Tibial artery (tissue), 4 donors: ENCODE data around the gene ISL2.

Experiments
- DNase-seq, 2 donors: peaks; one replicate each; pipeline ENCODE4 v3.0.0-alpha.2; 2019
- H3K27ac ChIP-seq, 2 donors: fragments of 200-600 bp; sonication (generic) in 1 of 2; 1 replicate in 1 of 2; 2 replicates in 1 of 2; pipeline ENCODE4 v1.5.1; 2018 to 2019; ENCODE audit warnings: mild to moderate bottlenecking in 1 of 2
- H3K27me3 ChIP-seq, 2 donors: fragments of 200-600 bp; sonication (generic) in 1 of 2; one replicate each; pipeline versions ENCODE4 v1.5.1 to v1.6.0; 2016 to 2019
- H3K36me3 ChIP-seq, 3 donors: fragments of 200-600 bp; sonication (generic) in 2 of 3; one replicate each; pipeline ENCODE4 v1.5.1; 2016 to 2019; ENCODE audit warnings: mild to moderate bottlenecking in 2 of 3
- H3K4me1 ChIP-seq, 4 donors: fragments of 200-600 bp; sonication (generic) in 2 of 4; 1 replicate in 3 of 4; 2 replicates in 1 of 4; pipeline ENCODE4 v1.5.1; 2016 to 2019
- H3K4me3 ChIP-seq, 2 donors: fragments of 200-600 bp; sonication (generic) in 1 of 2; 1 replicate in 1 of 2; 2 replicates in 1 of 2; pipeline ENCODE4 v1.5.1; 2018 to 2019; ENCODE audit warnings: mild to moderate bottlenecking in 2 of 2
- H3K9me3 ChIP-seq, 3 donors: fragments of 200-600 bp; sonication (generic) in 1 of 3; one replicate each; pipeline ENCODE4 v1.5.1; 2016 to 2019
- CTCF ChIP-seq, 2 experiments: fragments of 200-600 bp in 1 of 2; fragments of 450-650 bp in 1 of 2; IDR thresholded peaks; one replicate each; pipeline ENCODE4 v1.5.1; 2017 to 2019; ENCODE audit warnings: antibody characterized with exemption in 2 of 2, mild to moderate bottlenecking in 1 of 2, moderate library complexity in 1 of 2
- intact Hi-C: fragments of 100-400 bp; cut with DNase I; formaldehyde crosslinking; loops from one replicate; pipeline ENCODE4 v1.15.0; 2023; ENCODE audit warnings: low total_unique reads

Gene ISL2

GRCh38 chr15:76353023-76353577 is 16.5 kb downstream of the ISL2 start:
- Histone ChIP-seq H3K36me3 (peaks cover 0 to 16% (median 6%) of the 10 kb centered on the region in 3 donors), H3K27me3 (peaks cover 0 to 9% of the 10 kb centered on the region in 2 donors), H3K27ac (no peak overlapping the region), H3K4me3 (no peak overlapping the region), H3K4me1 (no peaks in the 10 kb centered on the region), H3K9me3 (no peaks in the 10 kb centered on the region)
- DNase-seq = no peak
- intact Hi-C loops = no loop called here
- TF ChIP-seq CTCF (IDR thresholded peaks at IDR 0.05) = no peak

DNA sequence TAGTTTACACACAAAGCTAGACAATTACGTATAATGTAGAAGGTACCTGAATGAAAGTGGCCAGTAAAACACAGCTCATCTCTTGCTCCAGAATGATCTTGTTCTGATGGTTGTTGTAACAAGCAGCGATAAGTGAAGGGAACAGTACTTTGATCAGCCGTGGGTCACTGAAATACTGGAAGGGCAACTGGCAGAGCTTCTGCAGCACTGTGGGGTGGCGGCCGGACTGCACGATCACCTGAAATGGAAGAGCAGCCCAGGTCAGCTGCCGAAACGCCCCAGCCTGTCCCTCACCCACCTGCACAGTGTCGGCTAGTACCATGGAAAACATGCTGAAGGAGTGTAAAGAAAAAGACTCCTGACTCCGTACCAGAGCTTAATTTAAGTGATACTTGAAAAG is 17.3 kb downstream of the ISL2 start:
- H3K4me3 ChIP-seq = no peak overlapping the region
- H3K36me3 ChIP-seq = peaks cover 0 to 20% (median 6%) of the 10 kb centered on the region in 3 donors
- no peaks in the 10 kb centered on the region for H3K9me3 ChIP-seq
- peaks cover 0 to 2% of the 10 kb centered on the region in 2 donors for H3K27me3 ChIP-seq
- no peak for TF ChIP-seq CTCF (IDR thresholded peaks at IDR 0.05)
- intact Hi-C loops = no loop called here
- no peak overlapping the region for H3K27ac ChIP-seq
- no peaks in the 10 kb centered on the region for H3K4me1 ChIP-seq
- DNase-seq = no peak

DNA sequence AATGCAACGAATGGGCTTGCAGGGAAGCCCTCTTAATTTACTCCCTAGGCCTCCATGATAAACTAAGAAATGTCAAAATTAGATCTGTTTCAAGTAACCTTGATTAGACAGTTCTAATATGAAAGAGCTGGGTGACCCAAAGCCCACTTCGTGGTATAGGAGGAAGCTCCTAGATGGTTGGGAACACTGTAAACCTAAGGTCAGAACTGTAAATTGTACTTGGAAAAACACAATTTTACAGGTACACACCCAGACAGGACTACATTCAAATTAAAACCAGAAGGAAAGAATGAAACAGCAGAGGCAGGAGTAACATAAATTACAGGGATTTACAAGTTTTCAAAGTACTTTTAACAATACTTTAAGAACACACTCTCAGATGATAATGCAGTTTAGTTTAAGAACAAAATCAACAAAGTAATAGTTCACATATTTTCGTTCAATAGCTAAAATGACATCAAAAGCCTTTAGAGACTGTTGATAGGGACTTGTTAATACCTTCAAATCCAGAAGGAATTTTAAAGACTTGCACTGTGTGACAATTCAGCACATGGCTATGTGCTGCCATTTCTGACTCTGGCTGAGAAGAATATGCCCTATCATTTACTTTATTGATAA is 18.4 kb downstream of the ISL2 start:
- Histone ChIP-seq H3K9me3 (no peaks in the 10 kb centered on the region), H3K4me3 (no peak overlapping the region), H3K36me3 (peaks cover 0 to 28% (median 12%) of the 10 kb centered on the region in 3 donors), H3K4me1 (no peaks in the 10 kb centered on the region), H3K27ac (no peak overlapping the region), H3K27me3 (no peaks in the 10 kb centered on the region)
- intact Hi-C loops = no loop called here
- no peak for DNase-seq
- TF ChIP-seq CTCF (IDR thresholded peaks at IDR 0.05) = no peak

GRCh38 chr15:76358453-76358852 is 21.9 kb downstream of the ISL2 start:
- Histone ChIP-seq H3K27me3 (no peaks in the 10 kb centered on the region), H3K9me3 (no peaks in the 10 kb centered on the region), H3K27ac (no peak overlapping the region), H3K4me3 (no peak overlapping the region), H3K4me1 (no peaks in the 10 kb centered on the region), H3K36me3 (peaks cover 0 to 21% (median 14%) of the 10 kb centered on the region in 3 donors)
- TF ChIP-seq CTCF (IDR thresholded peaks at IDR 0.05) = no peak
- DNase-seq = no peak
- intact Hi-C loops = no loop called here

GRCh38 chr15:76359152-76359551 is 22.6 kb downstream of the ISL2 start:
- intact Hi-C loops = no loop called here
- no peak for DNase-seq

More at GRCh38 chr15:76359152-76359551, 22.6 kb downstream of the ISL2 start:
- no peak for TF ChIP-seq CTCF (IDR thresholded peaks at IDR 0.05)
- no peaks in the 10 kb centered on the region for H3K9me3 ChIP-seq
- peaks cover 0 to 14% (median 8%) of the 10 kb centered on the region in 3 donors for H3K36me3 ChIP-seq
- no peak overlapping the region for H3K4me3 ChIP-seq
- H3K27me3 ChIP-seq = no peaks in the 10 kb centered on the region
- no peaks in the 10 kb centered on the region for H3K4me1 ChIP-seq
- H3K27ac ChIP-seq = no peak overlapping the region
